Measurements from ENCODE around the gene GPR156.

GPR156 gene

DNA sequence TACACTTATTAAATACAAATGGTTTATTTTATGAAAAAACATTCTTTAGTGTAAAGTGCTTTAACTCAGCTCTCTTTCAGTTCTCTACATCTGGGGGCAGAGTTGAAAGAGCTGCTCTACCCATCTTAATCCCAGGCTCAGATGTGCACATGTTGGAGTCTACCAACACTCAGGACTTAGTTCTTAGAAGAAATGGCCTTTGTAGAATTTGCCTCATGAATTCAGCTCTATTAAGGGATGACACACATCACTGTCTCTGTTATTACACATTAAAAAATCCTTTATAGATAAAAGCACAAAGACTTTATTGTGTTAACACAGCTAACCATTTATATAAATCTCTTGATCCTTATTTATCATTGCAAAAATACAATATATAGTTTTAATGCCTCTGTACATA, 159.0 kb downstream of the GPR156 start:
- no peak for TF ChIP-seq POLR2A (IDR thresholded peaks at IDR 0.05; ENCODE audit: low read depth, low read length)
- FAIRE-seq (no peak), DNase-seq (ENCODE audit: insufficient read length, low spot score) (no peak)

GRCh38 chr3:120119846-120120510, 165.0 kb downstream of the GPR156 start:
- DNase-seq (ENCODE audit: insufficient read length, low spot score), result no peak
- TF ChIP-seq POLR2A (IDR thresholded peaks at IDR 0.05; ENCODE audit: low read depth, low read length), result no peak
- FAIRE-seq, result no peak
